ENCODE measurements around the gene LENG1. TPM values are rescaled to one million over a fixed set of nuclear protein-coding genes. Genes with fewer than 3 reads are reported as not detected.

The LENG1 gene
- total RNA-seq, 2 donors from 2014 or later: 2.8 to 3.8 TPM

DNA sequence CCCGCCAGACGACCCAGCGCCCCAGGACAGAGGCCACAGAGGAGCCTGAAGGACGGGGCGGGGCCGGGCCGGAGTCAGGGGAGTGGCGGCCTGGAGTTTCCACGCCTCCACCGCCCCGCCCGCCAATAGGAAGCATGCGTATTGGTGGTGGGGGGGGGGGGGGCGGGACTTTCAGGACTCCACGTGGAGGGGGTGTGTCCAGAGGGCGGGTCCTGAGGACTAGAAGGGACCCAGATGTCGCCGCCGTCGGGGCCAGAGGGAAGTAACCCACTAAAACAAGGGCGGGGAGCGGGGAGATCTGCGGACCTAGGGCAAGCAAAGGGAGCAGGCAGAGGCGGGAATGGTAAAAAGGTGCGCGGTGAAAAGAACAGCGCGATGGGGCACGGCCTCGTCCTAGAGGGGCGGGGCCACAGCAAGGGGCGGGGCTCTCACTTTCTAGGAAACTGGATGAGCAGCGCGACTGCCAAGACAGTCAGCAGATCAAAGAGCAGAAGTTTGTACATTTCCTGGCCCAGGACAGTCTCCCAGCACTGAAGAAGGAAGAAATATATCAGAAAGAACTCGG lies 2.8 kb upstream of the LENG1 start:
- no peak overlapping the region for H3K27ac Mint-ChIP-seq
- peak; percentile 10 for ATAC-seq (replicated peaks)
- H3K4me1 Mint-ChIP-seq: peaks cover 25% of the 10 kb centered on the region
- peak overlapping the region; percentile 95 for H3K4me3 Mint-ChIP-seq
- H3K27me3 Mint-ChIP-seq: no peaks in the 10 kb centered on the region
- peaks cover 19% of the 10 kb centered on the region for H3K36me3 Mint-ChIP-seq (ENCODE audit: low read depth)
- H3K9me3 Mint-ChIP-seq: no peaks in the 10 kb centered on the region

GRCh38 chr19:54160854-54161253 lies 1.3 kb upstream of the LENG1 start:
- Mint-ChIP-seq H3K9me3 (no peaks in the 10 kb centered on the region), H3K27ac (peak overlapping the region; percentile 97)

DNA sequence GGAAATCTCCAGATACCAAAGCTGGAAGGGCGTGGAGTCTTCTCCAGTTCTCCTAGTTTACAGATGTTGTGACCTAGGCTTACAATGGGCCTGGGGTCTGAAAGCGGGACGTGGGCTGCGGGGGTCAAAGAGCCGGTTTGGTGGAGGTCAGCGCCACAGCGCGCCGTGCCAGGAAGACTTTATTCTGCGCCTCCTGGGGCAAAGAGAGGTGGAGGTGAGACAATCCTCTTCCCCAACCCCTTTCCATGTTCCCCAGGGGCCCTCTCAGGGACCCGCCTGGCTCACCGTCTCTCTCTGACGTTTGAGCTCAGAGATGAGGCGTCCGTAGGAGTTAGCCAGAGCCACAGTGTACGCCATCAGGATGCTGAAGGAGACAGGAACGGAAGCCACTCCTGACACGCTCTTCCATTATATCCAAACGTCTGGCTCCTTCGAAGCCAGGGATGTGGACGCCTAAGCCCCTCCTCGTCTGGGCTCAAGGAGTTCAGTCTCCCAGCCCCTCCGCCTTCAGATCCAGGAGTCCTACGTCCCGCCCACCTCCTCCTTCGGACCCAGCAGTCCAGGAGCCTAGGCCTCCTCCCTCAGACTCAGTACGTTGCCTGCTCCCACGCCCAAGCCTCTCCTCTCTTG lies 776 bp upstream of the LENG1 start:
- Mint-ChIP-seq H3K36me3 (ENCODE audit: low read depth) (peaks cover 38% of the 10 kb centered on the region), H3K4me1 (peaks cover 25% of the 10 kb centered on the region), H3K9me3 (no peaks in the 10 kb centered on the region), H3K27ac (peak overlapping the region; percentile 97), H3K27me3 (no peaks in the 10 kb centered on the region), H3K4me3 (peak overlapping the region; percentile 95)
- ATAC-seq (replicated peaks): no peak

More at GRCh38 chr19:54160854-54161253, 1.3 kb upstream of the LENG1 start:
- no peaks in the 10 kb centered on the region for H3K27me3 Mint-ChIP-seq
- H3K36me3 Mint-ChIP-seq (ENCODE audit: low read depth): peaks cover 34% of the 10 kb centered on the region
- peak overlapping the region; percentile 95 for H3K4me3 Mint-ChIP-seq
- peaks cover 25% of the 10 kb centered on the region for H3K4me1 Mint-ChIP-seq
- no peak for ATAC-seq (replicated peaks)

- peaks cover 52% of the 10 kb centered on the region for H3K36me3 Mint-ChIP-seq (ENCODE audit: low read depth)
- peaks cover 22% of the 10 kb centered on the region for H3K4me1 Mint-ChIP-seq
- no peaks in the 10 kb centered on the region for H3K9me3 Mint-ChIP-seq
- peak overlapping the region; percentile 95 for H3K4me3 Mint-ChIP-seq
- peak overlapping the region; percentile 97 for H3K27ac Mint-ChIP-seq
- no peaks in the 10 kb centered on the region for H3K27me3 Mint-ChIP-seq
- ATAC-seq (replicated peaks): no peak
Observed at GRCh38 chr19:54158812-54159351, 639 bp downstream of the LENG1 start.

DNA sequence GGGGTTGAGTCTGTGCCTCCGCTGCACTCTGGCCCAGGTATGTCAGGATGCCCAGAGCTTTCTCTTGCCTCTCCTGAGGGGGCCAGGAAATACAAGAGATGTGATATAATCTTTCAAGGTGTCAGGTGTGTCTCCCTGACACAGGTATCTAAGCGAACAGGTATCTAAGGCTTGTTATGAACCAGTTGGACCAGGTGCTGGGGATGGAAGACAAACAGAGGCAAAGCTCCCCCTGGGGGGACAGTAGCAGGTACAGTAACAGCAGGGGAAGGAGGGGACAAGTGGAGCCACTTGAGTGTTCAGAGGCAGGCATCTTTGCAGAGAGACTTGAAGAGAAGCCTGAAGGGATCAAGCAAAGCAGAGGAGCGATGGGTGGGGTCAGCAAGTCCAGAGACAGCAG lies 2.6 kb downstream of the LENG1 start:
- H3K9me3 Mint-ChIP-seq: no peaks in the 10 kb centered on the region
- H3K4me1 Mint-ChIP-seq: peaks cover 13% of the 10 kb centered on the region
- ATAC-seq (replicated peaks): no peak
- peaks cover 70% of the 10 kb centered on the region for H3K36me3 Mint-ChIP-seq (ENCODE audit: low read depth)
- no peak overlapping the region for H3K4me3 Mint-ChIP-seq
- H3K27me3 Mint-ChIP-seq: no peaks in the 10 kb centered on the region
- no peak overlapping the region for H3K27ac Mint-ChIP-seq

GRCh38 chr19:54156490-54156889 lies 3.0 kb downstream of the LENG1 start:
- Mint-ChIP-seq H3K27me3 (no peaks in the 10 kb centered on the region), H3K36me3 (ENCODE audit: low read depth) (peaks cover 75% of the 10 kb centered on the region), H3K9me3 (no peaks in the 10 kb centered on the region), H3K4me3 (no peak overlapping the region), H3K27ac (no peak overlapping the region), H3K4me1 (peaks cover 13% of the 10 kb centered on the region)
- ATAC-seq (replicated peaks): no peak

DNA sequence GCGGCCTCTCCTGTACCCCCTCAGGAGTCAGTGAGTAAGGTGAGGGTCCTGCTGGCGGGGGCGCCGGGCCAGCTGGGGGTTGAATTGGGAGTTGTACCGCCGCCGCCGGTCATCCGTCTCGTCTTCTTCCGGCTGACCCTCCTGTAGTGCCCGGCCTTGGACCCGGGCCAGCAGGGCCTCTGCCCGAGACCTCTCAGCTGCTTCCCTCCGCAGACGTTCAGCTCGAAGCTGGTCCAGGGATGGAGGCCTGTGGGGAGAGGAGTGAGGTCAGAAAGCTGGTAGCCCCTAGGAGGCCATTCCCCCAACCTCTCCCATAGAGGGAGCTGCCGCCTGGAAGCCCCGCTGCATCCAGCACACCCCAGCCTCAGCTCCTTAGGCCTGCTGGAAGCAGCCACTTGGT lies 3.8 kb downstream of the LENG1 start:
- Mint-ChIP-seq H3K9me3 (no peaks in the 10 kb centered on the region), H3K4me3 (no peak overlapping the region), H3K36me3 (ENCODE audit: low read depth) (peaks cover 83% of the 10 kb centered on the region), H3K4me1 (peaks cover 9% of the 10 kb centered on the region), H3K27me3 (no peaks in the 10 kb centered on the region), H3K27ac (no peak overlapping the region)
- no peak for ATAC-seq (replicated peaks)

DNA sequence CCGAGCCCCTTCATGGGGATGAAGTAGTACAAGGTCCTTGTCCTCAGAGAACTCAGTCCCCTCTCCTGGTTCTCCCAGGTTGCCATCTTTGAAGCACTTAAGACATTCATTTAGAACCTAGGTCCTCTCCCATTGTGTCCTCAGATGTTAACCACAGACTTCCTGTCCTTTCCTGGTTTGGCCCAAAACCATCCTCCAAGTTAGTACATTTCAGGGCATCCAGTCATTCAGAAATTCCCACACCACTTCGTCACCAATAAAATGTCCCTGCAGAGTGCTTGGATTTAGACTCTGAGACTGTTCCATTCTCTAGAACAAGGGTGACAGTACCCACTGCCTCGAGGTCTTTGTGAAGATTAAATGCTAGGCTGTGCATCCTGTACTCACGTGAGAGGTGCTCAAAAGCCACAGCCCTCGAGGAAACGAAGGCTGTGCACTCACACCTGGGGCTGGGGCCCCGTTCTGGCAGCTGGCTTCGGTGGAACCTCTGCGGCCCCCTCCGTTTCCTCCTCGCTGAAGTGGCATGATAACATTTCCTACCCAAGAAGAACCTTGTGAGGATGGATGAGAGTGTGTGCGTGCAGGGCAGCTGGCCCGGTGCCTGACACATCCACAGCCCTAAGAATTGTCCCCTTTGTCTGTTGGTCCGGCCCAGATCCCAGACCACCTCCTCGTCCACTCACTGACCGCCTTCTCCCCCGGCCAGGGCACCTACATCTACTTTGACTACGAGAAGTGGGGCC lies 4.7 kb downstream of the LENG1 start:
- Mint-ChIP-seq H3K27me3 (no peaks in the 10 kb centered on the region), H3K4me1 (peaks cover 8% of the 10 kb centered on the region), H3K9me3 (no peaks in the 10 kb centered on the region), H3K4me3 (no peak overlapping the region), H3K36me3 (ENCODE audit: low read depth) (peaks cover 91% of the 10 kb centered on the region), H3K27ac (peak overlapping the region; percentile 25)
- ATAC-seq (replicated peaks): no peak

- Mint-ChIP-seq H3K4me3 (no peak overlapping the region), H3K4me1 (peaks cover 10% of the 10 kb centered on the region), H3K36me3 (ENCODE audit: low read depth) (peaks cover 94% of the 10 kb centered on the region), H3K9me3 (no peaks in the 10 kb centered on the region), H3K27ac (peak overlapping the region; percentile 25), H3K27me3 (no peaks in the 10 kb centered on the region)
- ATAC-seq (replicated peaks): no peak
Observed at GRCh38 chr19:54153731-54154326, 5.7 kb downstream of the LENG1 start.

DNA sequence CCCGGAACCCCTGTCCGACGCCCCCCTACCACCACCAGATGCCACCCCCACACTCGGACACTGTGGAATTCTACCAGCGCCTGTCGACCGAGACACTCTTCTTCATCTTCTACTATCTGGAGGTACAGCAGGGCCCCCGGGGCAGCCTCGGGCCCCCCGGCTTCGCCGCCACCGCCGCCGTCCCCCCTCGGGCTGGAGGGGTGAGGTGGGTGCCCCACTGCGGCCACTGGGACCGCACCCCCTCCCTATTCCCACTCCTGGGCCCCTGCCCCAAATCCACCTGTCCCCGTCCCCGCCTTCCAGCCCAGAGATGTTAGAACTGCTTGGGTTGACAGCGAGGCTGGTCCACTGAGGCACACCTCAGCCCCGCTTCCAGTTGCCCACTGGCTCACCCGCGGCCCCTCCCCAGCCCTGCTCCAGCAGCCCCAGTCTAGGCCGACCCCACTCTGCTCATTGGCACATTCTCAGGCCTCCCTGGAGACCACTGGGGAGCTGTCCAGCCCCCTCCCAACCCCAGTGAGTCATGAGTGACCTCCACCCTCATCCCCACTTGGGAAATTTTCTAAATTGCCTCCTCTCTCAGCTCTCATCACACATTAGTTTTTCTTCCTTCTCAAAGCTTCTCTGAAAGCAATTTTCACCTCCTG lies 6.5 kb downstream of the LENG1 start:
- Mint-ChIP-seq H3K36me3 (ENCODE audit: low read depth) (peaks cover 92% of the 10 kb centered on the region), H3K27ac (peak overlapping the region; percentile 20), H3K9me3 (no peaks in the 10 kb centered on the region), H3K4me1 (peaks cover 10% of the 10 kb centered on the region), H3K27me3 (no peaks in the 10 kb centered on the region), H3K4me3 (no peak overlapping the region)
- no peak for ATAC-seq (replicated peaks)

DNA sequence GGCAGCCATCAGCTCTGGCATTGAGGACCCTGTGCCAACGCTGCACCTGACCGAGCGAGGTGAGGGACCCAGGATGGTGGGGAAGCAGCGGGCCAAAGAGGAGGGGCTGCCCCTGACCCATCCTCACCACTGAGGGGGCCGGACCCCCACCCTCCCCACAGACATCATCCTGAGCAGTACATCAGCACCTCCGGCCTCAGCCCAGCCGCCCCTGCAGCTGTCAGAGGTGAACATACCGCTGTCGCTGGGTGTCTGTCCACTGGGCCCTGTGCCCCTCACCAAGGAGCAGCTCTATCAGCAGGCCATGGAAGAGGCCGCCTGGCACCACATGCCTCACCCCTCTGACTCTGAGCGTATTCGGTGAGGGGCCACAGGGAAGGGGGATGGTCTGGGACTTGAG lies 7.3 kb downstream of the LENG1 start:
- H3K36me3 Mint-ChIP-seq (ENCODE audit: low read depth): peaks cover 93% of the 10 kb centered on the region
- no peak overlapping the region for H3K27ac Mint-ChIP-seq
- H3K4me3 Mint-ChIP-seq: no peak overlapping the region

GRCh38 chr19:54151362-54152035 lies 8.0 kb downstream of the LENG1 start:
- Mint-ChIP-seq H3K4me1 (peaks cover 10% of the 10 kb centered on the region), H3K27me3 (no peaks in the 10 kb centered on the region), H3K9me3 (no peaks in the 10 kb centered on the region), H3K36me3 (ENCODE audit: low read depth) (peaks cover 93% of the 10 kb centered on the region), H3K27ac (no peak overlapping the region), H3K4me3 (no peak overlapping the region)
- no peak for ATAC-seq (replicated peaks)

More for the DNA sequence above, 7.3 kb downstream of the LENG1 start:
- Mint-ChIP-seq H3K27me3 (no peaks in the 10 kb centered on the region), H3K9me3 (no peaks in the 10 kb centered on the region), H3K4me1 (peaks cover 10% of the 10 kb centered on the region)
- no peak for ATAC-seq (replicated peaks)

GRCh38 chr19:54149021-54149812 lies 10.3 kb downstream of the LENG1 start:
- peaks cover 10% of the 10 kb centered on the region for H3K4me1 Mint-ChIP-seq
- no peaks in the 10 kb centered on the region for H3K27me3 Mint-ChIP-seq
- no peak overlapping the region for H3K4me3 Mint-ChIP-seq
- H3K9me3 Mint-ChIP-seq: no peaks in the 10 kb centered on the region
- H3K36me3 Mint-ChIP-seq (ENCODE audit: low read depth): peaks cover 95% of the 10 kb centered on the region
- peak overlapping the region; percentile 46 for H3K27ac Mint-ChIP-seq
- ATAC-seq (replicated peaks): no peak
